Activated CD8-positive, alpha-beta memory T cell treated with anti-CD3 and anti-CD28 coated beads, Interleukin-2, amount 50 U/mL, for 48 hours (primary cell): ENCODE data around the gene NBPF26.
"Not testable (repeated sequence)": the region's sequence is repeated elsewhere in the genome, so short reads cannot be mapped to it uniquely, and the experiment has no call there.

Source experiments
- DNase-seq: peaks from one replicate; pipeline ENCODE4 v3.0.0-alpha.2; 2020

NBPF26 gene

DNA sequence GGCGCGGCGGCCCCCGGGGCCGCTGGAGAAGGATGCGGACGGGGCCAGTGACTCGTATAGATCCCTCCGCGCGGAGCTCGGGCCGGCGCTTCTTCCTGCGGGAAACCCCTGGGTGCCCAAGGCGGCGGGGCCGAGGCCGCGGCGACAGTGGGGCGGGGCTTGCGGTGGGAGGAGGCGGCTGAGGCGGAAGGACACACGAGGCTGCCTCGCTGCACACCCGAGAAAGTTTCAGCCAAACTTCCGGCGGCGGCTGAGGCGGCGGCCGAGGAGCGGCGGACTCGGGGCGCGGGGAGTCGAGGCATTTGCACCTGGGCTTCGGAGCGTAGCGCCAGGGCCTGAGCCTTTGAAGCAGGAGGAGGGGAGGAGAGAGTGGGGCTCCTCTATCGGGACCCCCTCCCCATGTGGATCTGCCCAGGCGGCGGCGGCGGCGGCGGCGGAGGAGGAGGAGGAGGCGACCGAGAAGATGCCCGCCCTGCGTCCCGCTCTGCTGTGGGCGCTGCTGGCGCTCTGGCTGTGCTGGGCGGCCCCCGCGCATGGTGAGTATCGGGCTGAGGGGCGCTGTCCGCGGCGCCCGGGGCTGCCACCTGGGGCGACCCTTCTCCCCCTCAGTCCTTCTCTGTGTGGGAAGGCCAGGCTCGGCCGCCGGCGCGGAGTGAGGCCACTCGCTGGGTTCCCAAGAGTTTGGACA lies at the start of gene NBPF26:
NBPF26 (plus strand) TSS at position 231 of the 688 bp plus-strand sequence.
- DNase-seq, result peak; percentile 64

- not testable (repeated sequence) for DNase-seq
Observed at GRCh38 chr1:120680106-120680819, 43.5 kb upstream of the NBPF26 start.

DNA sequence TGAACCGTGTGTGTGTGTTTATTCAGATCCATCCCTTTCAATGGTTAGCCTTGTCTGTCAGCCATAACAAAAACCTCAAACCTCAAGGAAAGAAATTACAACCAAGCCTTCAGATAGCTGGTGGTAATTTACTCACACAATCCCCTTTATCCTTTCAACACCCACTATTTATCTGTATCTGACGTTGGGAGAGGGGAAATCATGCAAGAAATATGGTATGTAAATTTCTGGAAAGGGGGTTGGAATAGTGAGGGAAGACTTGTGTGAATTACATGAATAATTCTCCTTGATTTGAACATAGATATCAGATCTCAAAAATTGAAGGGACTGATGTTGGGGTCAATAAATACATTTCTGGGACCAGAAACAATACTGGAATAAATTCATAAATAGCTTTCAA lies 42.8 kb upstream of the NBPF26 start:
- not testable (repeated sequence) for DNase-seq

- not testable (repeated sequence) for DNase-seq
Observed at GRCh38 chr1:120684397-120684796, 39.3 kb upstream of the NBPF26 start.

DNA sequence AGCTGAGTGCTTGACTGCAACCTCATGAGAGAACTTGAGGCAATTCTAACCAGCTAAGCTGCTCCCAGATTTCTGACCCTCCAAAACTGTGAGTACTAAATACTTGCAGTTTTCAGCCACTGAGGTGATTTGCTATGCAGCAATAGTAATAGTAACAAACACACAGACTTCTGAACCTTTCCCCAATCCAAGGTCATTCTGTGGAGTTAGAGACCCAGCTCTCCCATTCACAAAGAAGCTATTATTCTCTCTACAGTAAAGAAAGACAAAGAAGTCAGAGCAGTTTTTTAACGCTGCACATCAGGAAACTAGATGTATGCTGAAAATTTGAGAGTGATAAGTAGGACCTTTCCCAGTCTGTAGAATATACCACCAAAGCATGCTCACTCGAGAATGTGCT lies 38.1 kb upstream of the NBPF26 start:
- not testable (repeated sequence) for DNase-seq

DNA sequence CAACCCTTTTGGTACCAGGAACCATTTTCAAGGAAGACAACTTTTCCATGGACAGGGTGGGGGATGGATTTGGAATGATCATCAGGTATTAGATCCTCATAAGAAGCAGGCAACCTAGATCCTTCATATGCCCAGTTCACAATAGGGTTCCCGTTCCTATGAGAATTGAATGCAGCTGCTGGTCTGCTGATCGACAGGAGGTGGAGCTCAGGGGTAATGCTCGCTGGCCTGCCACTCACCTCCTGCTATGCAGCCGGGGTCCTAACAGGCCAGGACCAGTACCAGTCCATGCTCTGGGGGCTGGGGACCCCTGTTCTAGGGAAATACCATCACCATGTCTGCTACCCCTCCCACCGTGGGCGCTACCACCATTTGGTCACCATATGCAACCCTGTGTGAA lies 36.5 kb upstream of the NBPF26 start:
- DNase-seq, result not testable (repeated sequence)

DNA sequence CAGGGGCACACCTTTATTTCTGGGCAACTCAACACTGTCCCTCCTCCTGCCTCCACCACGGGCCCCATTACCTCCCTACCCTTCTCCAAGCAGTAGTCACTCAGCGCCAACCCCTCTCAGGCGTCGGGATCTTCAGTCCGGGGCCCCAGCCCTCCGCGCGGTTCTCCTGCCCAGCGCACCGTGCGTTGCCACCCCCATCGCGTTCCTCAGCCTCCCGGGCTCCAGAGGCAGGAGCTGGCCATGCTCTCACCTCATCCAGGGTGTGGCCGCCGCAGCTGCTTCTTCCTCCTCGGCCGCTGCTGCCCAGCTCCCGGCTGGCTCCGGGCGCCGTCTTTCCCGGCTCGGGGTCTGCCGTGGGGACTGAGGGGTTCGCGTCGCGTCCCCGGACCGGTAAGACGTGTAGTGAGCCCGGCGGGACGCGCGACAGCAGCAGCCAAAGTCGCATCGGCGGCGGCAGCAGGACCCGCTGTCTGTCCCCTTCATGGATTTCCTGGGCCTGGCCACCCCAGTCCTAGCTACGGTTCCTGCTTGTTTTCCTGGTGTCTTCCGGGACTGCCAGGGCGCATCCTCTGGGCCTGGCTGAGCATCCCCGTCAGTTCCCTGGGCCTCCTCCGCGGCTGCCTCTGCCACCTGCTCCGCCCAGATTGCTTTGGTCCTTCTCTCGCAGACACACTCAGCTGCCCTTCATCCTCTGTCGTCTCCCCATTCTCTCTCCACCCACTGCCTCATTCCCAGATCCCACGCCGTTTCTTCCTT lies 22.8 kb upstream of the NBPF26 start:
- DNase-seq, result not testable (repeated sequence)

- not testable (repeated sequence) for DNase-seq
Observed at GRCh38 chr1:120723358-120723714, 409 bp upstream of the NBPF26 start.

DNA sequence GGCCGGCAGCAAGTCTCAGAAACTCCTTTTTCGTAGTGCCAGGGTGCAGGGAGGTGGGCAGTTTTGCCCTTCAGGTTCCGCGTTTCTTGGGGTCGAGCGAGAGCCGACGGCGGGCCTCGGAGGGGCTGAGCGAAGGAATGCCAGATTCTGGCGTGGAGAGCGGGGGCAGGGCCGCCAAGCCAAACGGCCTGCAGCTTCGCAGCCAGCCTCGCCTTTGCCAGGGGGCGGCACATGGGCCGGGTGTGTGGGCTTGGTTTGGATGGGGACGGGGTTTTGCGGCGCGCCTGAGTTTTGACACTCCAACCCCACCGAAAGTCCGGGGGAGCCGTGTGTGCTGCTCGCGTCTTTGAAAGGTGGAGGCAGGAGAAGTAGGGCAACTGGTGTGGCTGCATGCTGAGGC lies 762 bp downstream of the NBPF26 start:
- not testable (repeated sequence) for DNase-seq

- DNase-seq, result not testable (repeated sequence)
Observed at GRCh38 chr1:120728811-120729210, 5.1 kb downstream of the NBPF26 start.

- not testable (repeated sequence) for DNase-seq
Observed at GRCh38 chr1:120769090-120769489, 45.3 kb downstream of the NBPF26 start.

DNA sequence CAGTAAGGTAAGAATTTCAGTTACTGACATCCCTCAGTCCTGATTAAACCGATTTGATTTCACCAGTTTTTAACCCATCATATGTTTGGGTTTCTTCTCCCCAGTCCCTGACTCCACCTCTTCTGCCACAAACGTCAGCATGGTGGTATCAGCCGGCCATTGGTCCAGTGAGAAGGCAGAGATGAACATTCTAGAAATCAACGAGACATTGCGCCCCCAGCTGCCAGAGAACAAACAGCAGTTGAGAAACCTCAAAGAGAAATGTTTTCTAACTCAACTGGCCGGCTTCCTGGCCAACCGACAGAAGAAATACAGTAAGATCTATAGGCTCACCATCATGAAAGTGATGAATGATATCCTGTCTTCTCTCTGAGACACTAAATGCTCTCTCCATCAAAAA lies 81.7 kb downstream of the NBPF26 start:
- DNase-seq, result not testable (repeated sequence)

DNA sequence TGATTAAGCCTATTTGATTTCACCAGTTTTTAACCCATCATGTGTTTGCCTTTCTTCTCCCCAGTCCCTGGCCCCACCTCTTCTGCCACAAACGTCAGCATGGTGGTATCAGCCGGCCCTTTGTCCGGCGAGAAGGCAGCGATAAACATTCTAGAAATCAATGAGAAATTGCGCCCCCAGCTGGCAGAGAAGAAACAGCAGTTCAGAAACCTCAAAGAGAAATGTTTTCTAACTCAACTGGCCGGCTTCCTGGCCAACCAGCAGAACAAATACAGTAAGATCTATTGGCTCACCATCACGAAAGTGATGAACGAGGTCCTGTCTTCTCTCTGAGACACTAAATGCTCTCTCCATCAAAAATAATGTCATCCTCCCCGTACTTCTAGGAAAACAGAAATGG lies 88.1 kb downstream of the NBPF26 start:
- DNase-seq, result not testable (repeated sequence)

DNA sequence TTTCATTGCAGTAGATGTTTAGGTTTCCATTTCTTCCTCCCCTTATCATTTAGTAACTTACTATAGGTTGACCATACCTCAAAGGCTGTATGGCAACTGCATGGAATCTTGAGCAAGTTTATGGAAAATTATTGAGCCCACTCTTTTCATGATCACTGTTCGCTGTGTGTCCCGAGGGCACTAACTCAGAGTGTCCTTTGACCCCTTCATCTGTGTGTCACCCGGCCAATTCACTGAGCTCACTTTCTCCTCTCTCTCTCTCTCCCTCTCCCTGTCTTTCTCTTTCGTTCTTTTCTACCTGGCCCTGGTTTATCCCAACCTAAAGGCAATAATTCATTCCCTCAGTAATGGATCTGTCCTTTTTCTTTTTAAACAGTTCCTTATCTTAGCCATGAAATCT lies 101.3 kb downstream of the NBPF26 start:
- DNase-seq, result not testable (repeated sequence)

- not testable (repeated sequence) for DNase-seq
Observed at GRCh38 chr1:120826623-120827022, 102.9 kb downstream of the NBPF26 start.

GRCh38 chr1:120844186-120844944 lies 120.6 kb downstream of the NBPF26 start:
- peak; percentile 92 for DNase-seq

- DNase-seq, result not testable (repeated sequence)
Observed at GRCh38 chr1:120844945-120845330, 121.2 kb downstream of the NBPF26 start.

DNA sequence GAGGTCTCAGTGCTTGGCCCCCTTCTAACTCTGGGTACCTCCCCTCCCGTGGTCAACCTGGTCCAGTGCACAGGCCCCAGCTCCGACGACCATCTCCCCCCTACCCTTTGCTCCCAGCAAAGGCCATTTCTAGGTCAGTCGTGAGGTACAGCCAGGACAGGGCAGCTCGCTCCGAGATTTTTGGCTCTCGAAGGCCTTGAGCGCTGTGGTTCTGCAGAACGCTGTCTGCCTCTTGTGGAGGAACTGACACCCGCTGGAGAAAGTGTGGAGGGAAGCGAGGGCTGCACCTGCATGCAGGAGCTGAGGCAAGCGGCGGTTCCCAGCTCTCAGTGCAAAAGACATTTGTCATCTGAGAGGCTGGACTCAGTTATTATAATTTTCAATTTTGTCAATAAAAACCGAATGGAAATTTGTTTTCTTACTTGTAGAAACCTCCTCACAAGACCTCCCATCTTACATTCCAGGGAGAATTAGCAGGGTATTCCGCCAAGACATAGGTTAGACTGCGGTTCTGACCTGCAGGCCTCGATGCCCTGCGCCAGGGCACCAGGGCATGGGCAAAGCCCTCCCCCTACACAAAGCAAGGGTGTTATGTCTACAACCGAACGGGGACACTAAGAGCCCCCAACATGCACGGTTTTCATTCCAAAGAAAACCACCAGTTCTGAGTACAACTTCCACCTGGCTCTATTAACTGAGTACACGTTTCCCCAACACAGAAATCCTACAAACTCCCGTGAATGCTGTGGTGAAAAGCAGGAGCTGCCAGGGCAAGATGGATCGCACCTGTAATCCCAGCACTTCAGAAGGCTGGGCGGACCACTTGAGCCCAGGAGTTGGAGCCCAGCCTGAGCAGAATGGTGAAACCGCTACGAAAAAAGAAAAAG lies 125.9 kb downstream of the NBPF26 start:
- DNase-seq, result peak; percentile 50

DNA sequence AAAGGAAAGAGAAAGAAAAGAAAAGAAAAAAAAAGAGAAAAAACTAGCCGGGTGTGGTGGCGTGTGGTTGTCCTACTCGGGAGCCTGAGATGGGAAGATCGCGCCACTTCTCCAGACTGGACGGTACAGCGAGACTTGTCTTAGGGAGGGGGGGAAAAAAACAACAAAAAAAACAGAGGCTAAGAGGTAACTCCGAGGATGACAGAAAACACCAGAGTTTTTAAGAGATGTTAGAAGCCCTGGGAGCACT lies 126.5 kb downstream of the NBPF26 start:
- not testable (repeated sequence) for DNase-seq

GRCh38 chr1:120850537-120851421 lies 127.0 kb downstream of the NBPF26 start:
- DNase-seq, result peak; percentile 80

DNA sequence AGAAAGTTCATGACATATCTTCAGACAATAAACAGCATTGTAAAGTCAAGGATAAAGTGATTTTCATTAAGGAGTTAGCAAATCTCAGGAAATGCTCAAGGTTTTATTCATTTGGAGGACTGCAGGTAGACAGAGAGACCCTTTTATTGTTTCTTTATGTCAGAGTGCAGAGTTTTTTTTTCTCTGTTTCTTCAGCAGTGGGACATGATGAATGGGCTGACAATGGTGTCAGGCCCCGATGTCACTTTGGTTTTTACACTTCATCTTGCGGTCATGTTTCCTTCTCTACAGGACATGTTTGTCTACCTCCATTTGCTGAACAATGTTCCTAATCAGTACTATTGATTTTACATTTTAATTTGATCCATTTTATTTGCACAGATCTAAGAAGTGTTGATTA lies 134.4 kb downstream of the NBPF26 start:
- DNase-seq, result not testable (repeated sequence)
